Activated naive CD8-positive, alpha-beta T cell treated with anti-CD3 and anti-CD28 coated beads, Interleukin-2, amount 10 ng/mL, durations not matched to agents 7 days and 5 days (primary cell): ENCODE measurements around the gene CRACR2B. TPM values are rescaled to one million over a fixed set of nuclear protein-coding genes. Genes with fewer than 3 reads are reported as not detected.

Source experiments
- ATAC-seq: fragments of 150-1000 bp; cut with Tn5 transposase; one replicate; pipeline ENCODE4 v1.10.0; 2021; ENCODE audit warnings: low read depth, moderate library complexity
- POLR2A ChIA-PET: fragments of 350-600 bp; sonication (Branson Sonifier 250); formaldehyde crosslinking; loops from one replicate; lab custom pipeline; 2021; ENCODE audit warnings: antibody characterized with exemption; lab: Charles Lee
- DNase-seq: peaks from one replicate; pipeline ENCODE4 v3.0.0; 2021
- H3K27ac Mint-ChIP-seq: one replicate; pipeline ENCODE4 v1.8.0; 2022; ENCODE audit warnings: mild to moderate bottlenecking, mixed read lengths
- H3K27me3 Mint-ChIP-seq: one replicate; pipeline ENCODE4 v1.8.0; 2022; ENCODE audit warnings: mild to moderate bottlenecking, moderate library complexity, mixed read lengths
- H3K36me3 Mint-ChIP-seq: one replicate; pipeline ENCODE4 v1.8.0; 2021; ENCODE audit warnings: mild to moderate bottlenecking, mixed read lengths
- H3K4me1 Mint-ChIP-seq: one replicate; pipeline ENCODE4 v1.8.0; 2021; ENCODE audit warnings: mixed read lengths
- H3K4me3 Mint-ChIP-seq: one replicate; pipeline ENCODE4 v1.8.0; 2022; ENCODE audit warnings: mild to moderate bottlenecking, moderate library complexity, mixed read lengths
- H3K9me3 Mint-ChIP-seq: one replicate; pipeline ENCODE4 v1.8.0; 2021; ENCODE audit warnings: mixed read lengths
- total RNA-seq, 2 experiments: library from RNA; stranded (reverse); gene quantifications; one replicate each; pipeline ENCODE4 v1.2.3, GENCODE V29; 2021

CRACR2B gene
- total RNA-seq, 2 experiments from 2014 or later = 10.5 to 11.2 TPM

GRCh38 chr11:854601-855329 is 27.0 kb downstream of the CRACR2B start:
- DNase-seq (no peak), ATAC-seq (no peak)
- Mint-ChIP-seq H3K4me1 (no peaks in the 10 kb centered on the region), H3K27ac (no peak overlapping the region), H3K27me3 (no peaks in the 10 kb centered on the region), H3K4me3 (no peak overlapping the region), H3K36me3 (peaks cover 2% of the 10 kb centered on the region), H3K9me3 (no peaks in the 10 kb centered on the region)
- POLR2A ChIA-PET = no interaction called here

- H3K9me3 Mint-ChIP-seq = no peaks in the 10 kb centered on the region
- POLR2A ChIA-PET = no interaction called here
- no peak overlapping the region for H3K4me3 Mint-ChIP-seq
- peaks cover 2% of the 10 kb centered on the region for H3K36me3 Mint-ChIP-seq
- no peaks in the 10 kb centered on the region for H3K27me3 Mint-ChIP-seq
- ATAC-seq (no peak), DNase-seq (no peak)
- H3K4me1 Mint-ChIP-seq = no peaks in the 10 kb centered on the region
- H3K27ac Mint-ChIP-seq = no peak overlapping the region
Measured at GRCh38 chr11:855330-855674, 27.6 kb downstream of the CRACR2B start.

- Mint-ChIP-seq H3K27me3 (no peaks in the 10 kb centered on the region), H3K27ac (no peak overlapping the region), H3K9me3 (no peaks in the 10 kb centered on the region), H3K4me3 (no peak overlapping the region), H3K4me1 (no peaks in the 10 kb centered on the region), H3K36me3 (peaks cover 2% of the 10 kb centered on the region)
- POLR2A ChIA-PET = no interaction called here
- ATAC-seq = no peak
- DNase-seq = no peak
Measured at GRCh38 chr11:855796-856195, 28.1 kb downstream of the CRACR2B start.

- POLR2A ChIA-PET = no interaction called here
- no peaks in the 10 kb centered on the region for H3K9me3 Mint-ChIP-seq
Measured at GRCh38 chr11:856397-856796, 28.7 kb downstream of the CRACR2B start.

GRCh38 chr11:858053-858761 is 30.5 kb downstream of the CRACR2B start:
- no peak overlapping the region for H3K4me3 Mint-ChIP-seq
- ATAC-seq (no peak), DNase-seq (no peak)
- H3K9me3 Mint-ChIP-seq = no peaks in the 10 kb centered on the region
- peaks cover 2% of the 10 kb centered on the region for H3K36me3 Mint-ChIP-seq
- no peak overlapping the region for H3K27ac Mint-ChIP-seq
- H3K4me1 Mint-ChIP-seq = no peaks in the 10 kb centered on the region
- no peaks in the 10 kb centered on the region for H3K27me3 Mint-ChIP-seq
- POLR2A ChIA-PET = no interaction called here

More at GRCh38 chr11:856397-856796, 28.7 kb downstream of the CRACR2B start:
- Mint-ChIP-seq H3K27me3 (no peaks in the 10 kb centered on the region), H3K4me3 (no peak overlapping the region), H3K36me3 (peaks cover 2% of the 10 kb centered on the region), H3K27ac (no peak overlapping the region), H3K4me1 (no peaks in the 10 kb centered on the region)
- no peak for DNase-seq
- ATAC-seq = no peak

GRCh38 chr11:858762-859339 is 31.1 kb downstream of the CRACR2B start:
- Mint-ChIP-seq H3K36me3 (peaks cover 2% of the 10 kb centered on the region), H3K27ac (no peak overlapping the region), H3K4me1 (no peaks in the 10 kb centered on the region), H3K9me3 (no peaks in the 10 kb centered on the region), H3K4me3 (no peak overlapping the region), H3K27me3 (no peaks in the 10 kb centered on the region)
- ATAC-seq (no peak), DNase-seq (no peak)
- POLR2A ChIA-PET = no interaction called here

GRCh38 chr11:859394-860131 is 31.8 kb downstream of the CRACR2B start:
- H3K9me3 Mint-ChIP-seq = no peaks in the 10 kb centered on the region
- H3K4me3 Mint-ChIP-seq = no peak overlapping the region
- POLR2A ChIA-PET = no interaction called here
- H3K4me1 Mint-ChIP-seq = no peaks in the 10 kb centered on the region
- ATAC-seq = no peak
- DNase-seq = no peak
- no peak overlapping the region for H3K27ac Mint-ChIP-seq
- peaks cover 2% of the 10 kb centered on the region for H3K36me3 Mint-ChIP-seq
- no peaks in the 10 kb centered on the region for H3K27me3 Mint-ChIP-seq

GRCh38 chr11:860234-861104 is 32.8 kb downstream of the CRACR2B start:
- POLR2A ChIA-PET = no interaction called here
- H3K27ac Mint-ChIP-seq = no peak overlapping the region
- DNase-seq (no peak), ATAC-seq (no peak)
- H3K9me3 Mint-ChIP-seq = no peaks in the 10 kb centered on the region
- no peak overlapping the region for H3K4me3 Mint-ChIP-seq
- H3K27me3 Mint-ChIP-seq = no peaks in the 10 kb centered on the region
- H3K36me3 Mint-ChIP-seq = peaks cover 2% of the 10 kb centered on the region
- H3K4me1 Mint-ChIP-seq = no peaks in the 10 kb centered on the region

- DNase-seq = no peak
- no peaks in the 10 kb centered on the region for H3K9me3 Mint-ChIP-seq
- peaks cover 2% of the 10 kb centered on the region for H3K36me3 Mint-ChIP-seq
- POLR2A ChIA-PET = no interaction called here
- H3K27me3 Mint-ChIP-seq = no peaks in the 10 kb centered on the region
- H3K4me3 Mint-ChIP-seq = no peak overlapping the region
- ATAC-seq = no peak
- no peaks in the 10 kb centered on the region for H3K4me1 Mint-ChIP-seq
- H3K27ac Mint-ChIP-seq = no peak overlapping the region
Measured at GRCh38 chr11:861105-861479, 33.4 kb downstream of the CRACR2B start.

GRCh38 chr11:862081-862661 is 34.5 kb downstream of the CRACR2B start:
- no peaks in the 10 kb centered on the region for H3K27me3 Mint-ChIP-seq
- H3K27ac Mint-ChIP-seq = no peak overlapping the region
- H3K4me3 Mint-ChIP-seq = no peak overlapping the region
- no peak for ATAC-seq
- DNase-seq = no peak
- H3K4me1 Mint-ChIP-seq = no peaks in the 10 kb centered on the region
- H3K36me3 Mint-ChIP-seq = peaks cover 2% of the 10 kb centered on the region
- H3K9me3 Mint-ChIP-seq = no peaks in the 10 kb centered on the region
- POLR2A ChIA-PET = no interaction called here

GRCh38 chr11:862696-863022 is 34.9 kb downstream of the CRACR2B start:
- no peak for DNase-seq
- no peak overlapping the region for H3K27ac Mint-ChIP-seq
- POLR2A ChIA-PET = no interaction called here
- H3K4me3 Mint-ChIP-seq = no peak overlapping the region
- peaks cover 2% of the 10 kb centered on the region for H3K36me3 Mint-ChIP-seq
- no peaks in the 10 kb centered on the region for H3K9me3 Mint-ChIP-seq
- H3K4me1 Mint-ChIP-seq = no peaks in the 10 kb centered on the region
- no peak for ATAC-seq
- H3K27me3 Mint-ChIP-seq = no peaks in the 10 kb centered on the region

- DNase-seq (no peak), ATAC-seq (no peak)
- Mint-ChIP-seq H3K9me3 (no peaks in the 10 kb centered on the region), H3K27ac (no peak overlapping the region), H3K36me3 (peaks cover 2% of the 10 kb centered on the region), H3K27me3 (no peaks in the 10 kb centered on the region), H3K4me1 (no peaks in the 10 kb centered on the region), H3K4me3 (no peak overlapping the region)
- POLR2A ChIA-PET = no interaction called here
Measured at GRCh38 chr11:863023-863909, 35.5 kb downstream of the CRACR2B start.
